ELR (cell line): ENCODE data around the gene PAPPA2.
A peak's percentile ranks its signal among the peaks of the same experiment; 100 is the strongest.
"Not testable (repeated sequence)": the region's sequence is repeated elsewhere in the genome, so short reads cannot be mapped to it uniquely, and the experiment has no call there.

Source experiments
- DNase-seq: peaks from one replicate; pipeline ENCODE4 v3.0.0-alpha.2; 2015; ENCODE audit warnings: low read depth

PAPPA2 gene, protein sequence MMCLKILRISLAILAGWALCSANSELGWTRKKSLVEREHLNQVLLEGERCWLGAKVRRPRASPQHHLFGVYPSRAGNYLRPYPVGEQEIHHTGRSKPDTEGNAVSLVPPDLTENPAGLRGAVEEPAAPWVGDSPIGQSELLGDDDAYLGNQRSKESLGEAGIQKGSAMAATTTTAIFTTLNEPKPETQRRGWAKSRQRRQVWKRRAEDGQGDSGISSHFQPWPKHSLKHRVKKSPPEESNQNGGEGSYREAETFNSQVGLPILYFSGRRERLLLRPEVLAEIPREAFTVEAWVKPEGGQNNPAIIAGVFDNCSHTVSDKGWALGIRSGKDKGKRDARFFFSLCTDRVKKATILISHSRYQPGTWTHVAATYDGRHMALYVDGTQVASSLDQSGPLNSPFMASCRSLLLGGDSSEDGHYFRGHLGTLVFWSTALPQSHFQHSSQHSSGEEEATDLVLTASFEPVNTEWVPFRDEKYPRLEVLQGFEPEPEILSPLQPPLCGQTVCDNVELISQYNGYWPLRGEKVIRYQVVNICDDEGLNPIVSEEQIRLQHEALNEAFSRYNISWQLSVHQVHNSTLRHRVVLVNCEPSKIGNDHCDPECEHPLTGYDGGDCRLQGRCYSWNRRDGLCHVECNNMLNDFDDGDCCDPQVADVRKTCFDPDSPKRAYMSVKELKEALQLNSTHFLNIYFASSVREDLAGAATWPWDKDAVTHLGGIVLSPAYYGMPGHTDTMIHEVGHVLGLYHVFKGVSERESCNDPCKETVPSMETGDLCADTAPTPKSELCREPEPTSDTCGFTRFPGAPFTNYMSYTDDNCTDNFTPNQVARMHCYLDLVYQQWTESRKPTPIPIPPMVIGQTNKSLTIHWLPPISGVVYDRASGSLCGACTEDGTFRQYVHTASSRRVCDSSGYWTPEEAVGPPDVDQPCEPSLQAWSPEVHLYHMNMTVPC (N-terminal part only)

DNA sequence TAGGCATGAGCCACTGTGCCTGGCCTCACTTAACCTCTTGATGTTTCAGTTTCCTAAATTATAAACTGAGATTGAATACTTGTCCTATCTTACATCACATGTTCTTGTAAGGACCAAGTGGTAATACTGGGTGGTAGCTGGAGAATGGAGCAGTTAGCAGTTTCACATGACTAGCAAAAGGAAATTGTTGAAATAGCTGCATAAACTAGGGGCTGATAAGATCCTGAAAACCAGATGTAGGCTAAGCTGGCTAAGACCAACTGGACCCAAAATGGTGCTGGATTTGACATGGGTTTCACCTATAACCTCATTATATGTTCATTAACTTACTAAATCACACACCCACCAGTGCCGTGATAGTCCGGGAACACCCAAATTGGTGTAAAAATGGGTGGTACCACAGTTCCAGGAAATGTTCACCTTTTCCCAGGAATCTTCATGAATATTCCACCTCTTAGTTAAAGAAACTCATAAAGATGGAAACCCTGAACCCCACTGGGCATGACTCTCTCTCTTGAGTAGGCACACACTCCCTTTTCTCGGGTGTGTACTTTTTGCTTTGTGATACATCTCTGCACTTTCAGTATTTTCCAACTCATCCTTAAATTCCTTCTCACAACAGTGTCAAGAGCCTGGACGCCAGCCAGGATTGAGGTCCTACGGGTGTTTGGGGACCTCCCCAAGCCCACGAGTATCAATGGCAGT, at the start of gene PAPPA2:
Gene PAPPA2 (plus strand): TSS at position 502 of the 705 bp plus-strand sequence. CDS start 93,148 bp downstream, outside the sequence.
- DNase-seq = no peak

DNA sequence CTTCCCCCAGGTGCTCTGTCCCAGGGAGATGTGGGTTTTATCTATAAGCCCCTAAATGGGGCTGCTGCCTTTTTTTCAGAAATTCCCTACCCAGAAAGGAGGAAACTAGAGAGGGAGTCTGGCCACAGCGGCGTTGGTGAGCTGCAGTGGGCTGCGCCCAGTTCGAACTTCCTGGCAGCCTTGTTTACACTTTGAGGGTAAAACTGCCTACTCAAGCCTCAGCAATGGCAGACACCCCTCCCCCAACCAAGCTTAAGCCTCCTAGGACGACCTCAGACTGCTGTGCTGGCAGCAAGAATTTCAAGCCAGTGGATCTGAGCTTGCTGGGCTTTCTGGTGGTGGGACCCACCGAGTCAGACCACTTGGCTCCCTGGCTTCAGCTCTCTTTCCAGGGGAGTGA, 46.2 kb upstream of the PAPPA2 start:
- DNase-seq = no peak

DNA sequence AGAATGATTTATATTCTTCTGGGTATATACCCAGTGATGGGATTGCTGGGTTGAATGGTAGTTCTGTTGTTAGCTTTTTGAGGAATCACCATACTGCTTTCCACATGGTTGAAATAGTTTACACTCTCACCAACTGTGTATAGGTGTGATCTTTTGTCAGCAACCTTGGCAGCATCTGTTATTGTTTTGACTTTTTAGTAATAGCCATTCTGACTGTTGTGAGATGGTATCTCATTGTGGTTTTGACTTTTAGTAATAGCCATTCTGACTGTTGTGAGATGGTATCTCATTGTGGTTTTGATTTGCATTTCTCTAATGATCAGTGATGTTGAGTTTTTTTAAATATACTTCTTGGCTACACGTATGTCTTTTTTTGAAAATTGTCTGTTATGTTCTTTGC, 43.4 kb upstream of the PAPPA2 start:
- not testable (repeated sequence) for DNase-seq

DNA sequence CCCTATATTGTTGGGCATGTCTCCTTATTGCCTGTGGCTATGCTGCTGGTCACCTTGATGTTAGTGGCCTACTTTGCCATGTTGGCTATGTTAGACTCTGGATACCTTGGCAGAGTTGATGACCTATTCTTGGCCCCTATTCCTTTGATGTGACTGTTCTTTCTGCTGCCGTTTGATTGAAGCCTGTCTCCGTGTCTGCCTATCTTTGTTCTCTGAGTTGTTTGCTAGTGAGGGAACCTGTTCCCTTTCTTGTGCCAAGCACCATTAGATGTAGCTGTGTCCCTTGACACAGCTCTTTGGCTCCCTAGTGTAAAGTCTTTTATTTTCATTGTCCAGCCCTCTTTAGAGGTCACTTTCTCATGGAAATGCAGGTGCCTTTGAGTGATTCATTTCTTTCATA, 28.7 kb upstream of the PAPPA2 start:
- DNase-seq = no peak

DNA sequence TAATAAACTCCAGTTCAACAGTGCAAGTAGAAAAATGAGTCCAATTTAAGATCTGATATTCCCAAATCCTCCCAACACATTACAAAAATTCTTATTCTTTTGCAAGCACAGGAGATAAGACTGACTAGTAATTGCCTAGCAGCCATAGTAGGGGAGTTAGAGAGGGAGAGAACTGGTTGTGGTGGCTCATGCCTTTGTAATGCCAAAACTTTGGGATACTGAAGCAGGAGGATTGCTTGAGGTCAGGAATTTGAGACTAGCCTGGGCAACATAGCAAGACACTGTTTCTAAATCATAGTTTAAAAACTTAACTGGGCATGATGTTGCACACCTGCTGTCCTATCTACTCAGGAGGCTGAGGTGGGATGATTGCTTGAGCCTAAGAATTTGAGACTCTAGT, 26.7 kb upstream of the PAPPA2 start:
- DNase-seq = no peak

DNA sequence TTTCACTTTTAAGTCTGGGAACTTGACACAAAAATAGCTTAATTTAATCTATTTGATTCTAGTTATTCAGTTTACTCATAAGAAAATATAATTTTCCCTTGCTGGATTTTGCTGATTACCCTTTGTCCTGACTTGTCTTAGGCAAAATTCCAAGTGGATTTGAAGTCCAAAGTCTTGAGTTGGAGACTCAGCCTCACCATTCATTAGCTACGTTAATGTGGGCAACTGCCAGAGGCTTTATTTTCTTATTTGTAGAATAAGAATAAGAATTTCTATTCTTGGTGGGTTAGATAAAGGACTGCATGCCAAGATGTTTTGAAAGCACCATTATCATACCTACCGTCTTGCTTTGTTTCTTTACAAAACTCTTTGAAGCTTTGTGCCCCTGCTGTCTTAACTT, 22.8 kb upstream of the PAPPA2 start:
- no peak for DNase-seq

DNA sequence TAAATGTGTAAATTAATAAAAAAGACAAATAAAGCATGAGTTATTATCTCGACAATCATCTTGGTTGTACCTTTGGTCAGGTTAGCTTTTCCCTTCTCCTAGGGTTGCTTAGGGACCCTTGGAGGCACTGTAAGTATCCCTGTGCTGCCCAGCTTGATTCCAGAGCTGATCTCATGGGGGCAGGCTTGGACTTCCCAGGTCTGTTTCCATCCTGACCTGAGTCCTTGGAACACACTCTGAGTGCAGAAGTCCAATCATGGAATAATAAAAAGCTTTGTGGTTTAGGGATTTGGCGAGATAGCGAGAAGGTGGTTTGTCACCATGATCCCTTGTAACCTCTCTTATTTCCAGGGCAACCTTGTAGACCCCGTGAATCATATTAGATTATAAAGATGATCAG, 18.7 kb upstream of the PAPPA2 start:
- no peak for DNase-seq

DNA sequence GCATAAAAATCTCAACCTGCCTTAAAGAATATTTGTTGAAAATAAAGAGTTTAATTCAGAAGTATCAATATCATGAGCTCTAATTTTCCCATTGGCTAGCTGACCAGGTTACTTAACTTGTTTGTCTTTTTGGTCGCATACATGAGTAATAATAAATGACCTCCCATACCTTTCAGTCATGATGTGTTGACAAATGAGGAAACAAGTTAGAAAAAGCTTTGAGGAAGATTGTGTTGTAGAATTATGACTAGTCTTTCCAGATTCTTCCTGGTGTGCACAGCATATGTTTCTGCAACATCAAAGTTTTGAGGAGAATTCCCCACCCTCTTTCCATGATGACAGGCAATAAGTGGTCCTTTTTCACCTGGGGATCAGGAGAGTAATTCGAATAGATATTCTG, 17.6 kb upstream of the PAPPA2 start:
- no peak for DNase-seq

DNA sequence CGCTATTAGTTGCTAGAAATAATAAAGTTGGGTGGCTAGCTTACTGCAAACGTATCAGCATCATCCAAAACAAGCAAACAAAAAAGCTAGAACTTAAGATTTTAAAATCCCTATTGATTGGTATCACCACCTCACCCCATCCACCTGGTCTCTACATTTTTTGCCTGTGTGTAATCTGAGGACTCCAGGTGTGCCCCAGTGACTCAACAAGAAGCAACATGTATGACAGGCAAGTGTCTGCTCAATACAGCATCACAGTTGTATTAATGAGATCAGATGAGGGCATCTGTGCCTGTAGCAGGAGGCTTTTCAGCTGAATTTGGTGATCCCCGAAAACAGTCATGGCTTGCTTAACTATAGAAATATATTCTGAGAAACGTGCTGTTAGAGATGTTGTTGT, 14.6 kb upstream of the PAPPA2 start:
- DNase-seq = no peak

DNA sequence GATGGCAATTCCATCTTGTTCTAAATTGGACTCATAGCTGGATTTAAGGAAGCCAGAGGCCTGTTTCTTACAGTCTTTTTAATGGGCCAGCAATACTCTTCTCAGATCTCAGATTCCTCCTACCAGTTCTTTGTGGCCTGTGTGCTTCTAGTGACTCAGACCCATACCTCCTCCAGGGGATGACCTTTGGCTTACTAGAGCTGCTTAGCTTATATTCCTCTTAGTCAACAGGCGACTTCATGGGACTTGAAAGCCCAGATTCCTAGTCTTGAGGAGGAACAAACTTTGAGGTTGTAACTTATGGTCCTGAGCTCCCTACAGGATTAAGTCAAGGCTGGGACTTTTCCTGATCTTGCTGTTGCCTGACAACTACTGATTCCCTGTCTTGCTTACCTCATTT, 12.4 kb upstream of the PAPPA2 start:
- DNase-seq = peak; percentile 83

DNA sequence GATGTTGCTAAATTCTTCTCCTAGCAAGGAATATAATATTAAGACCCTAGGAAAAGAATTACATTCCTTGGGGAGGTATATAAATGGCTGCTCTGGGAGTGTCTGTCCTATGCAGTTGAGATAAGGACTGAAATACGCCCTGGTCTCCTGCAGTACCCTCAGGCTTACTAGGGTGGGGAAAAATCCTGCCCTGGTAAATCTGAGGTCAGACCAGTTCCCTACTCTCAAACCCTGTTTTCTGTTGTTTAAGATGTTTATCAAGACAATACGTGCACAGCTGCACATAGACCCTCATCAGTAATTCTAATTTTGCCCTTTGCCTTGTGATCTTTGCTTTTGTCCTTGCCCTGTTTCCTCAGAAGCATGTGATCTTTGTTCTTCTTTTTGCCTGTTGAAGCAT, 11.2 kb upstream of the PAPPA2 start:
- not testable (repeated sequence) for DNase-seq

DNA sequence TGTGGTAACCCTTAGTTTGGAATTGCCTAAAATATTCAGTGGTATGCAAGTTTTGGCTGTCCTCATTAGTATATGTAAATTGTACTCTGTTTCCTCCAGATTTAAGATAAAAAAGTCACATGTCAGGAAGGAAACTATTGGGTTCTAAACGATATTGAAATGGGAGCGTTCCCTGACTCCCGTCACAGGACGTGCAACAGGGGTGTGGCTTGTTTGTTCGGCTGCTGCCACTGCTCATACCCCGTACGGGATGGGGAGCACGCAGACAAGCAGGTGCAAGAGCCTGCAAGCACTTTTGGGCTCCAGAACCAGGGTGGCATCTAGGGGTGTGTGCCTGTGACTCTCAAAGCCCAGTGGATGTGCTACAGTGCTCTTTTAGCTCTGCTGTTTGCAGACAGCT, 6.2 kb upstream of the PAPPA2 start:
- DNase-seq = no peak

DNA sequence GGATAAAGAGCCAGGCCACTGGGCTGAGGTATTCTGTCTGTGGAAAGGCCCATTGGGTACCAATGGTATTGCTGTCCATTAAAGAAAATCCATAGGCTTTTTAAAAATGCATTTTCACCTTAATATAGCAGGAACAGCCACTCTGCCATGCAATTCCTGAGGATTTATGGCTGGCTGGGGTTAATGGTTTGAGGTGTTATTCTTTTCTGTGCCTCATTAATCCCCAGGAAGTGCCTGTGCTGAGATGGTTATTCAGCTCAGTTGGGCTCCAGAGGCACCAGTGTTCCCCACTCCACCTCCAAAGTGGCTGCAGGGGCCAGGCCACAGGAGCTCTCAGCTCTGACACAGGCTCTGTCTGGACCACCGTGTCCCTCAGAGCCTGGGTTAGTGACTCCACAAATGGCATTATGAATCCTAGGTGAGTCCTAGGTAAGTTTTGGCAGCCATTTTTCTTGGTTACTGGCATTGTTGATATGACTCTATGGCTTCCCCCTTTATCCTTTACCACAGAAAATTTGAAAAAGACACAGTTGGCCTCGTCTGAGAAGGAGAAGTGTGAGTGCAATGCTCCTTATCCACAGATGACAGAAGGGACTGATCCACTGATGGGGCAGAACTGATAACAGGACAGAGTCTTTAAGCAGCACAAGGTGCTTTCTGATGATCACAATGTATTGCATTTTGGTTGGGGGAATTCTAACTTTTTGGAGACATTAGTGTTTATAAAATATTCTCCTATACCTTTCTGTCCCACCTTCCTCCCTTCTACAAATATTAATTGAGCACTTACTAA, 2.2 kb upstream of the PAPPA2 start:
- DNase-seq = no peak

DNA sequence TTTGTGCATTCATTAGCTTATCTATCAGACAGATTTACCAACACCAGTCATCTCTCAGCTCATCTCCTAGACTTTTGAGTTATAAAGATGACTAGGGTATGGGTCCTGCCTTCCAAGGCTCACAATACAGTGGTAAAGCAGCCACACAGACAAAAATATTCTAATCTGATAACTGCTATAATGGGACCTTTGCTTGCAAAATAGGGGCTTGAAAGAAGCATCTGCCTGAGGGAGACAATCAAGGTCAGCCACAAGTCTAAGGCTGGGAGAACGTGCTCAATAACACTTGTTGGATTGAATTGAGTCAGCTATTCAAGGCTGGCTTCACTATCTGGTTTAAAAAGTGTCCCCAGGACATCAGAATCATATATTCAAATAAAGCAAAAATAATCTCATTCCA, 1.4 kb upstream of the PAPPA2 start:
- no peak for DNase-seq

DNA sequence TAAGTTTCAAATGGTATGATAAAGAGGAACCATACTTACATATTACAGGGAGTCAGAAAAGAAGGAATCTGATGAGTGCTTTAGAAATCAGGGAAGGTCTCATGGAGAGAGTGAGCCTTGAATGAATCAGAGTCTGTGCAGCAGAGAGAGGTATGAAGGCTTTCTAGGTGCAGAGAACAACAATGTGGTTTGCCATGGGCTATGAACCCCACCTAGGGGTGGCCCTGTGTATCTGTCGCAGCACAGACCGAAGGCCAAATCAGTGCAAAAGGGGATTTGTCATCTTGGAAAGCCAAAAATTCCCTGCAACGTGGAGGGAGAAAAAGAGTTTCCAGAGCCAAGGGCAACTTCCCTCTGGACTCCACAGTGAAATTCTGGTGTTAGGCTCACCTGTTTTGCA, 3.5 kb downstream of the PAPPA2 start:
- DNase-seq = peak; percentile 55

DNA sequence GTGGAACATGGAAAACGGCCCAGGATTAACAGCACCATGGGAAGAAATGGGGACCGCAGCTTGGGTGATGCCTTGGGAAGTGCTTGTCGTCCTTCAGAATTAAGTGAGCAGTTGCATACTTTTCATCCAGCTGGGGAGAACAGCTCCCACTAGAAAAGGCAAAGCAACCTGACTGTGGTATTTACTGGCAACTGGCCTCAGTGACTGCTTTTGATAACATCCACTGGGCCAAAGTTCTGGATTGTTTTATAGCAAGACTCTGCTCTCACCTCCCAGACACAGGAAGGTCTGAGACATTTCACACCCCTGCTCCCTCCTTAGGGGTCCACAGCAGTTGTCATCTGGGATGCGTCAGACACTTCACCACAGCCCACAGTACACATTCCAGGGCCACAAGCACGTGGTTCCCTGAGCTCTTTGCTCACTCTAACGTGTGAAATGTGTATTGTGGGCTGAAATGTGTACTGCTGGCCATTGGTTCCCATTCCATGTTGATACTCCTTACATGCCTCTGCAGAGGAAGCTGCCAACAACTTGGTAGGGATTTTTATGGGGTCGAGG, 6.6 kb downstream of the PAPPA2 start:
- DNase-seq = peak; percentile 55

DNA sequence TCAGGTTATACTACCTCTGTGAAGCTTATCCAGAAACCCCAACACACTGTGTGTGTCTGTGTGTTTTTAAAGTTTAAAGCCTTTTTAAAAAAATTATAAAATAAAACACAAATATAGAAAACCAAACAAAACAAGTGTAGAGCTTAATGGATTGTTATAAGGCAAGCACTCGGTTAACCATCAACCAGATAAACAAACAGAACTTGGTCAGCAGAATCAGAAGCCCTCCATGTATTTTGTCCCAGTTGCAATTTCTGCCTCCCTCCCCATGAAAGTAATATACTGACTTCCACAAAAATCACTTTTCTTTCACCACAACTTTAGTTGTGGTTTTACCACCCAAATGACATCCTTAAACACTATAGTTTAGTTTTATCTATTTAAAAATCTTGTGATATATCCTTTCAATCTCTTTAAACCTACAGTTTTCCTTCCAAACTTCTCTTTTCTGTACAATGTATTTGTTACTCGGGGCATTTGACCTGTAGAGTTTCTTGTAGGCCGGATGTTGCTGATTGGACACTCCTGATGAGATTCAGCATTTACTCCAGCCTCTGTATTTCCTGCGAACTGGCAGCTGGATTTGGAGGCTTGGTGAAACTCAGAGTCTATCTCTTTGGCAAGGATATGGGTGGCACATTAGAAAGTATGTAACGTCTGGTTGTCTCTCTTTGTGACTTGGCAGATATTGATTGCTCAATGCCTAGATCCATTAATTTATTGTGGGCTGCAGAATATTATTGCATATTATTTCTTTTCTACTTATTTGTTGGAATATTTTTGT, 8.6 kb downstream of the PAPPA2 start:
- DNase-seq = no peak

DNA sequence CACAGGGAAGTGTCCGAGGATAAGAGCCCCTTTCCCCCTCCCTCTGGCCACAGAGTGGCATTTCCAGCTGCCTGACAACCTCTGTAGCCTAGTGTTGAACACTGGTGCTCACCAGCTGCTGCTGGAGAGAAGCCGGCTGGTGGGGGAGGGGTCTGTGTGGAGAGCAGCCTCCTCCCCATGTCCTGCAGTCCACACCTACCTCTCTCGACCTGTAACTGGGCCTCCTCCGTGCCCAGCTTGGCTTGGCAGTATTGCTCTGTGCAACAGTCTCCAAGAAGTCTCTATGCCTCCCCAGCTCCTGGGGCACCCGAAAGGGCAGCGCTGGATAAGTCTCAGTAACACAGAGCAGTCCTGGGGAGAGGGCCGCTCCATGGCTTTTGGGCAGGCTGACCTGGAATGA, 17.0 kb downstream of the PAPPA2 start:
- DNase-seq = no peak

DNA sequence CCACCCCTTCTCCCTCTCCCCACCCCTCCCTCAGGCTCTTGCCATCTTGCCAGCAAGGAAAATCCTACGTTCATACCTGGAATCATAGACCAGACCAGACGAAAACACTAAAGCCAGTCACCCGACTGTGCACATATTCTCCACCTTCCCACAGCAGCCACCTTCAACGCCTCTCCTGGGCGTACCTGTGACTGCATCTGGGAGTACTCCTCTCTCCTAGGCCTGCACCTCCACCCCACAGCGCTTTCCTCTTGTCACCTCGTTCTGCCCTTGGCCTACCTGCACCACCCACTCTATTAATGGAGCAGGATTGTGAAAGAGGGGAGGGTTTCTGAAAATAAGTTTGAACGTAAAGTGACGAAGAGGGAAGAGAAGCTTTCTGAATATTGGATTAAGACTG, 17.8 kb downstream of the PAPPA2 start:
- no peak for DNase-seq

DNA sequence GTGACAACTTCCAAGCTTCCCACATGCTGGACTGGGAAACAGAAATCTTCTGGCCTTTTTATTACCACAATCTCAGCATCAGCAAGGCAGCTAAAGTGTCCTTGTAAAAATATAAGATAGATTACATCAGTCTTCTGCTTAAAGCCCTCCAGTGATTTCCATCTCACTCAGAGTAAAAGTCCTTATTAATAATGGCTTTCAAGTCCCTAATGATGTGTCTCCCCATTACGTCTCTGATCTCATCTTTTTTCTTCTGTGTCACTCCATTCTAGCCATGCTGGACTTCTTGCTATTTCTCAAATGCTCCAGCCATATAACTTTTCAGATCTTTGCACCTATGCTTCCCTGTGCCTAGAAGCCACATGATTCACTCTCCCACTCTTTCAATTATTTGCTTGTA, 22.1 kb downstream of the PAPPA2 start:
- DNase-seq = no peak

DNA sequence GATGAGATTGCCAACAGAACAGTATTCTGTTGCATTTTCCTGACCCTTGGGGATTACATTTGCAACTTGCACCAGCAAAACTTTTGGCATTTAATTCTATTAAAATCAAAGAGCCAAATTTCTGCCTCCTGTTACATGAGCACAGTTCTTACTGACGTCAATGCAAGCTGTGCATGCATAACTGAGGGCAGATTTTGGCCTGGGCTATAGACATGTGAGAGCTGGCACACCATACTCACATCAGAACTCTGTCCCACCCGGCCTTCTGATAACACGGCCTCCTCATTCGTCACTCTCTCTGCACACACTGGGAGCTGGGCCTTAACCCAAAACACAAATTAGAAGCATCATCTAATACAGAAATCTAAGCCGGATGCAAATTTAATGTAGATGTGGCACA, 31.5 kb downstream of the PAPPA2 start:
- DNase-seq = no peak
